ENCODE results near the gene FADS1.

- no peak for TF ChIP-seq CTCF (IDR thresholded peaks at IDR 0.05)
- no peak for TF ChIP-seq POLR2A (IDR thresholded peaks at IDR 0.05)
Observed at GRCh38 chr11:61862714-61863547, 46.1 kb upstream of the FADS1 start.

Data from testis (tissue), 2 donors.